LHCN-M2 (cell line): ENCODE results near the gene TMEM175. TPM values are rescaled to one million over a fixed set of nuclear protein-coding genes. Genes with fewer than 3 reads are reported as not detected.

Experiments
- DNase-seq: peaks from one replicate; pipeline ENCODE4 v3.0.0-alpha.2; 2012; ENCODE audit warnings: low read depth
- total RNA-seq: library from RNA; depleted of rRNA; stranded (reverse); fragments of >200 nt; gene quantifications from 2 replicates; pipeline ENCODE4 v1.2.3, GENCODE V29; 2014

Gene TMEM175
- total RNA-seq, 1 experiment from 2014 or later, result 30.1 TPM

DNA sequence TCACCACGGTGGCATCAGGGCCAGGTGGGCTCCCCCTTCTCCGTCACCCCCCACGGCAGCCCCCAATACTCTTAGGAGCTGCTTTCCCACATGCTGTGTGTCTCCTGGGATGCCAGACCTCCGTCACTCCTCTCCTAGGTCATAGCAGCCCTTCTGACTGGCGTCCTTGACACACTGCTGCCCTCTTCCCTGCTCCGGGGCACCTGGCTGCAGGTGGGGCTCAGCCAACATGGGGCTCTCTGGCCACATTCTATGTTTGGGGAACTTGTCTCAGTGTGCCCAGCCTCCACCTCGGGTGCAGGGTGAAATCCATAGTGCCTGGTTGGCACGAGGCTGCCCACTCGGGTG lies 13.8 kb downstream of the TMEM175 start:
- DNase-seq, result no peak

DNA sequence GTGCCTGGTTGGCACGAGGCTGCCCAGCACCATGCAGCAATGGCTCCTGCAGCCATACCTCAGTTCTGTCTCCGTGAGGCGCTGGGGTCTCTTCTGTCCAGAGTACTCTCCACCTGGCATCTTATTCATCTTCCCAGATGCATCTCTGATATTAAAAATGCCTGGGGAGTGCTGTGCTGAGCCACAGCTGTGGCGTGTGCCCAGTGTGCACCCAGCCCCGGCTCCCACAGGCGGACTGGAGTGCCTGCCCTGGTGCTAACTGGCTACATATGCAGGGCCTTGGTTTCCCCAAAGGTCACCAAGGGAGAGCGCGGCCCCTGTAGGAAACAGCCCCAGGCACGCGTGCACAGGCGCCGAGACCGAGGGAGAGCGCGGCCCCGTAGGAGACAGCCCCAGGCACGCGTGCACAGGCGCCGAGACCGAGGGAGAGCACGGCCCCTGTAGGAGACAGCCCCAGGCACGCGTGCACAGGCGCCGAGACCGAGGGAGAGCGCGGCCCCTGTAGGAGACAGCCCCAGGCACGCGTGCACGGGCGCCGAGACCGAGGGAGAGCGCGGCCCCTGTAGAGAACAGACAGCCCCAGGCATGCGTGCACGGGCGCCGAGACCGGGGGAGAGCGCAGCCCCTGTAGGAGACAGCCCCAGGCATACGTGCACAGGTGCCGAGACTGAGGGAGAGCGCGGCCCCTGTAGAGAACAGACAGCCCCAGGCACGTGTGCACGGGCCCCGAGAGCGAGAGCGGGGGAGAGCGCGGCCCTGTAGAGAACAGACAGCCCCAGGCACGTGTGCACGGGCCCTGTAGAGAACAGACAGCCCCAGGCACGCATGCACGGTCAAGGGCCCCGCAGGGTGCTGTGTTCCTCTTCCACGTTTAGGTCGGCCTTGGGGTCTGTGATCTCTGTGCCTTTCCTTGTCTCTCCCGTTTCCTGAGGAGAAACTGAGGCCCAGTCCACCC lies 14.5 kb downstream of the TMEM175 start:
- DNase-seq, result no peak

DNA sequence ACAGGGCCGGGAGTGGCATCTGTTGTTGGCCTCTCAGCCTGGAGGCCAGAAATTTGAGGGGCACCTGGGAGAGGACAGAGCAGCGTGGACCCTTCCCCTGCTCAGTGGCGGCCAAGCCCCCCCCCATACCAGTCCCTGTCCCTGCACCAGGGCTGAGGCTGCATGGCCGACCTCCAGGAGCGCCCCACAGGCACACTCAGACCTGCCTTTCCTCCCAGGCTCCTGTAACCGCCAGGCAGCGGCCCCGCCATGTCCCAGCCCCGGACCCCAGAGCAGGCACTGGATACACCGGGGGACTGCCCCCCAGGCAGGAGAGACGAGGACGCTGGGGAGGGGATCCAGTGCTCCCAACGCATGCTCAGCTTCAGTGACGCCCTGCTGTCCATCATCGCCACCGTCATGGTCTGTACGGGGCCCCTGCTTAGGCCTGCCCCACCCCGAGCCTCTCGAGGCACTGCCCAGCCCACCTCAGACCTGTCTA lies 15.3 kb downstream of the TMEM175 start:
- no peak for DNase-seq

DNA sequence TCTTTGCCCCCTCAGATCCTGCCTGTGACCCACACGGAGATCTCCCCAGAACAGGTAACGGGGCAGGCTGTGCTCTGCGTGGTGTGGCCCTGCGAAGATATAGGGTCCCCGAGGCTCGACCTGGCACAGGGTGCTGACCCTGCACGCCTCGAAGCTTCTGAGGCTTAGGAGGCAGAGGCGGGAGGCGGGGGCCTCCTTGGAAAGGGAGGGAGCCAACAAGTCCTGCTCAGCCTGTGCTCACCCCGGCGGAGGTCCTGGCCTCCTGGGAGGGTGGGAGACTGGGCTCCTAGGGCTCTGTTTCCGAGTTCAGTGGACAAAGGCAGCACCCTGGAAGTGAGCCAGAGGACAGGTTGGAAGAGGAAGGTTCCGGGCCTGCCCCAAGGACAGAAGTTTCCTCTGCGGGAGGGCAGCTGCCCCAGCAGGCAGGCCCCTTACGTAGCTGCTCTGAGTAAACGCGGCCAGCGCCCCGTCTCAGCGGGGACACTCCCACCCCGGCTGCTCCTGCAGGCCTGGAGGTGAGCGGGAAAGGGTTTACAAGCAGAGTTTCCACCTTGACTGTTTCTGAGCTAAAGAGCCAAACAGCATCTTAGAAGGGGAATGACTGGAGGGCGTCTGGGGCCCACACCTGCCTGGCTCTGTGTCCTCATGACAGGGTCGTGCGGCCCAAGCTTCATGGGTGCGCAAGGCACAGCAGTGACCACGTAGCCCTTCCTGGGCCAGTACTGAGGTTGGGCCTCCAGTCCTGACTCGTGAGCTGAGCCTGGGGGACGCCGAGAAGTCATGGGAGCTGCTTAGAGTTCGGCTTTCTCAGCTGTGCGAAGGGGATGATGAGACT lies 16.1 kb downstream of the TMEM175 start:
- no peak for DNase-seq

DNA sequence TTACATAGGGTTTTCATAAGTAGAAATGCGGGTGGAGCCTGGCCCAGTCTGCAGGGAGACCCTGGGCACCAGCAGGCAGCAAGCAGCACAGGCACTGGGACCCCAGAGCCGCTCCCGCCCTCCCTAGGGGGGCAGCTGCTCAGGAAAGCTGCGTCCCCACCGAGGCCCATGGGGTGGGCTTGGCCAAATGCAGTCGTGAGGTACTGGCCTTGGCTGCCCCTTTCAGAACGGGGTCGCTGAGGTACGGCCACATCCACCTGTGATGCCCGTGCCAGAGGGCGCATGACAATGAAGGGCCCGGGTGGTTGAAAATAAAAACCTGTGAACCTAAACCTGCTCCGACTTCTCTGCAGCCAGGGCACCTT lies 16.7 kb downstream of the TMEM175 start:
- no peak for DNase-seq

DNA sequence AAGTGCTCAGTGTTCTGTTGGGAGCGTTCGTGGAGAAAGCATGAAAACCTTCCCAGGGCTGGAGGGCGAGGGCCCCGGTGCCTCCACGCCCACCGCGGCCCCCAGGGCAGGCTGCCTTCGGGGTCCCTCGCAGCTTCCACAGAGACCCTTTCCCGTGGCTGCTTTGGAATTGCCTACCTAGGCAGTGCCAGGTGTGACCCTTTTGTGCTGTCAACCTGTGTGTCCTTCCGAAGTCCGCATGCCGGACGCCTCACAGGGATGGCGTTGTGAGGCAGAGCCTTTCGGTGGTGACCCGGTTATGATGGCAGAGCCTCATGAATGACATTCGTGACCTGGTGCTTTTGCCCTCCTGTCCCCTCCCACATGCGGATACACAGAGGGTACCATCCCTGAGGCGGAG lies 17.4 kb downstream of the TMEM175 start:
- no peak for DNase-seq

DNA sequence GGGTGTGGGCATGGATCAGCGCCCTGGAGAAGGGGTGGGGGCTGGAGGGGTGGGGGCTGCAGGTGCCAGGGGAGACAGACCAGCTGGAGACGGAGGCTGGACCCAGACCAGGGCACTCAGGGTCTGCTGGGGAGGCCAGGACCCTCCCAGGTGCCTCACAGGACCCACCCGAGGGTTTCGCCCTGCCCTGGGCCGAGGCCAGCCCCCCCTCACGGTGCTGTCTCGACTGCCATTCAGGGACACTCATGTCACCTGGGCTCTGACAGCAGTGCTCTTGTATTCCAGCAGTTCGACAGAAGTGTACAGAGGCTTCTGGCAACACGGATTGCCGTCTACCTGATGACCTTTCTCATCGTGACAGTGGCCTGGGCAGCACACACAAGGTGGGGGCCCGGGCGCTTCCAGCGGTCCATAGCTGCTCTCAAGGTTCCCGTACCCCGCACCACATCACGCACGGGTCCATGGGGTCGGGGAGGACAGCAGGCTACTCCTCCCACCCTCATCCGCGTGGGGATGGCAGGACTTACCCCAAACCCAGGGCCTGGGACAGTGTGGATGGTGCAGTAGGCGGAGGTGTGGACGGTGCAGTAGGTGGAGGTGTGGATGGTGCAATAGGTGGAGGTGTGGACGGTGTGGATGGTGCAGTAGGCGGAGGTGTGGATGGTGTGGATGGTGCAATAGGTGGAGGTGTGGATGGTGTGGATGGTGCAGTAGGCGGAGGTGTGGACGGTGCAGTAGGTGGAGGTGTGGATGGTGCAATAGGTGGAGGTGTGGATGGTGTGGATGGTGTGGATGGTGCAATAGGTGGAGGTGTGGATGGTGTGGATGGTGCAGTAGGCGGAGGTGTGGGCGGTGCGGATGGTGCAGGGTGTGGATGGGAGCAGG lies 18.1 kb downstream of the TMEM175 start:
- DNase-seq, result no peak

DNA sequence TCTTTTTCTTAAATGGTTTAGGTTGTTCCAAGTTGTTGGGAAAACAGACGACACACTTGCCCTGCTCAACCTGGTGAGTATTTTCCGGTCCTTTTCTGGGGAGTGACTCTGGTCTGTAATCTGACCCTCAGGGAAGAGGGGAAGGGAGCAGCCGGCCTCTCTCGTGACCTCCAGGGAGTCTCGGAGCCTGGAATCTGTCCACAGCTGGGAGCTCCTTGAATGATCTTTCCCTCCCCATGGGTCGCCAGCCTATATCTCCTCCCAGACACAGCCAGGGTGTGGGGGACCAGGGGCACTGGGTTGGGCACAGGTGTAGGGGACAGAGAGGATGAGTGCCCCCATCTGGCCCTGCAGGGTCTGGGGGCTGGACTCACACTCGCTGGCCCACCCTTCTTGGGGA lies 18.9 kb downstream of the TMEM175 start:
- DNase-seq, result no peak

DNA sequence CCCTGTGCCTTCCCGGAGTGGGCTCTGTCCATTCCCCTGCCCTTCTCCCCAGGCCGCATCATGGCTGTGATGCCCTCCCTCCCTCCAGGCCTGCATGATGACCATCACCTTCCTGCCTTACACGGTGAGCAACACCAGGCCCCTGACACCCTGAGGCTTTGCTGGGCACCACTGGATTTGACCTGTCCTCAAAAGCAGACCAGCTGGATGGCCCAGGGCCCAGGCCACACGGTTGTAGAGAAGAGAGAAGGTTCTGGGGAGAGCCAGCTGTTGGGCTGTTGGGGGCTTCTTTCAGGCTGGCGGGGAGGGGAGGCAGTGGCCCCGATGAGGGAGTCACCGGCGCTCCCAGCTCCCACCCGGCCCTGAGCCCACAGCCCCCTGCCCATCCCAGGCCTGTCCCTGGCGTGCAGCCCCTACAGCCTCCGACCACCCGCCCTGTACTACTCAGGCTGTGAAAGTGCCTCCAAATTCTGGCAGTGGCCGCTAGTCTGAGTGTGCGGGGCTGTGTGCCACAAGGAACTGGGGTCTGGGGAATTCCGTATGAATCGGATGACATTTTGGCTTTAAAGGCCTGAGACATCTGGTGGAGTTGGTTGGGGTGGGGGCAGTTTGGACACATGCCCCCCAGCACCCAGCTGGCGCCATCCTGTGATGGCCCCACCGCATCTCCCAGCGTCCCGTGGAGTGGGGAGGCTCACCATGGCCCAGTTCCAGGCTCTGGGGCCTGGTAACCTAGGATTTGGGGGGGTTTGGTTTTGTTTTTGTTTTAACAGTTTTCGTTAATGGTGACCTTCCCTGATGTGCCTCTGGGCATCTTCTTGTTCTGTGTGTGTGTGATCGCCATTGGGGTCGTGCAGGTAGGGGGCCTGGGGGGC lies 19.6 kb downstream of the TMEM175 start:
- no peak for DNase-seq

DNA sequence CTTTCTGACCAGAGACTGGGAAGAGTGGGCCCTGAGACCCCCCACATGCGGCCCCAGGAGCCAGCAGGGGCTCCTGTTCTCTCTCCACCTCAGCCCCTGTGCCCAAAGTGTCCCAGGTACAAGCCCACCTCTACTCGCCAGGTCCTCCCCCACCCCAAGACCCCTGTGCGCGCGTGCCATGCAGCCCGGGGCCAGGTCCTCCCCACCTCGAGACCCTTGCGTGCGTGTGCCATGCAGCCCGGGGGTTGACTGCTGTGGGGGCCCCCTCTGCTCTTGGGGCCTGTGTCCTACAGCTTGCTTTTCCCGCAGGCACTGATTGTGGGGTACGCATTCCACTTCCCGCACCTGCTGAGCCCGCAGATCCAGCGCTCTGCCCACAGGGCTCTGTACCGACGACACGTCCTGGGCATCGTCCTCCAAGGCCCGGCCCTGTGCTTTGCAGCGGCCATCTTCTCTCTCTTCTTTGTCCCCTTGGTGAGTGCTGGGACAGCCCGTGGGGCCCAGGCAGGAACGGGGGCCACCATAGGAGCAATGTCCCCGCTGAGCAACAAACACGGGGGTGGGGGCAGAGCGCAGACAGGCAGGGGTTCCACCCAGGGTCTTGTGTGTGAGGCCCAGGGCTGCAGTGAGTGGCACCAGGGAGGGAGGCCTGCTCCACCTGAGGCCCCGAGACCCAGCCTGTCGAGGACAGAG lies 20.8 kb downstream of the TMEM175 start:
- DNase-seq, result no peak

DNA sequence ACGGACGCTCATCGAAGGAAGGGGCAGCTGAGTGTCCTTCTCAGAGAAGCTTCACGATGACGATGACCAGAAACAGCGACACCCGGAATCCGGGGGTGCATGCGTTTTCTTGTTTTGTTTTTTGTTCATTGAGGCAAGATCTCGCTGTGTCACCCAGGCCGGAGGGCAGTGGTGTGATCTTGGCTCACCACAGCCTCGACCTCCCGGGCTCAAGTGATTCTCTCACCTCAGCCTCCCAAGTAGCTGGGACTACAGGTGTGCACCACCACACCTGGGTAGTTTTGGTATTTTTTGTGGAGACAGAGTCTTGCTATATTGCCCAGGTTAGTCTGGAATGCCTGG lies 21.3 kb downstream of the TMEM175 start:
- DNase-seq, result no peak

DNA sequence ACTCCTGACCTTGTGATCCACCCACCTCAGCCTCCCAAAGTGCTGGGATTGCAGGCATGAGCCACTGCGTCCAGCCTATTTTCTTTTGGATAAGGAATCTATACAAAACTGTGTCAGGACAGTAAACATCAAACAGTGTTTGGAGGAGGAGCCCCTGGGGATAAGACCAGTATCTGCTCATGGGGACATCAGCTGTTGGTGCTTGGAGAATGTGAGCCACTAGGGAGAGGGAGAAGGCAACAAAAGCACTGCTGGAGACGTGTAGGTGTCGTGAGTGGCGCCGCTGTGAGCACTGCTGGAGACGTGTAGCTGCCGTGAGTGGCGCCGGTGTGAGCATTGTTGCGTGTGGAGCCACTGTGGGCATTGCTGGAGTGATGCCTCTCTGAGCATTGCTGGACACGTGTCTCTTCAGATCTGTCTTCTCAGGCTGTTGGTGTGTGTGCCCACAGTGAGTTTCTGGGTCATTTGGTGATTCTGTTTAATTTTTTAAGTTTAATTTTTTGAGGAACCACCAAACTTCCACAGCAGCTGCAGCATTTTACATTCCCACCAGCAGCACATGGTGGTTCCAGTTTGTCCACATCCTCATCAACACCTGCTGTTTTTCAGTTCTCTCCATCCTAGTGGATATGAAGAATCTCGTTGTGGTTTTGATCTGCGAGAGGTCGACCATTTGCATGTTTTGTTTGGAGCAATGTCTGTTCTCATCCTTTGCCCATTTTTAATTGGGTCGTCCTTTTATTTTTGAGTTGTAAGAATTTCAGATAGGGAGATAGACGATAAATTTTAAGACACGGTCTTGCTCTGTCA lies 22.2 kb downstream of the TMEM175 start:
- DNase-seq, result peak; percentile 62

DNA sequence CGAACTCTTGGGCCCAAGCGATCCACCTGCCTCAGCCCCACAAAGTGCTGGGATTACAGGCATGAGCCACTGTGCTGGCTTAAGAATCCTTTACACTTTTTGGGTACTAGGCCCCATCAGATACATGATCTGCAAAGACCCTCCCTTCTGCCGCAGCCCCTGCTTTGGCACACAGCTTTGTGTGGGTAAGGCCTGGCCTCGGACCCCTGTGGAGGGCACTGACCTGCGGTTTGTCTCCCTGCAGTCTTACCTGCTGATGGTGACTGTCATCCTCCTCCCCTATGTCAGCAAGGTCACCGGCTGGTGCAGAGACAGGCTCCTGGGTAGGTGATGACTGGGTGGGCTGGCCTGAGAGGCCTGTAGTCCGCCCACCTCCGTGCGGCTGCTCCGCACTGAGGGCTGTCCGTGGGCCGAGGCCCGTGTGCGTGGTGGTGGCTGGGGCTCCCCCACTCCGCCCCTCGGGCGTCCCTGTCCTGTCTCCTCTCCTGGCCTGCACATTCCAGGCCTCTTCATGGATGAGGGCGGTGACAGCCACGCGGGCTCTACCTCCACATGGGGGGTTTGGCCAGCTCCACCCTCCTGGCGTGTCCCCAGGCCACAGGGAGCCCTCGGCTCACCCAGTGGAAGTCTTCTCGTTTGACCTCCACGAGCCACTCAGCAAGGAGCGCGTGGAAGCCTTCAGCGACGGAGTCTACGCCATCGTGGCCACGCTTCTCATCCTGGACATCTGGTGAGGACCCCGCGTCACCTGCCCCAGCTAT lies 23.1 kb downstream of the TMEM175 start:
- no peak for DNase-seq

DNA sequence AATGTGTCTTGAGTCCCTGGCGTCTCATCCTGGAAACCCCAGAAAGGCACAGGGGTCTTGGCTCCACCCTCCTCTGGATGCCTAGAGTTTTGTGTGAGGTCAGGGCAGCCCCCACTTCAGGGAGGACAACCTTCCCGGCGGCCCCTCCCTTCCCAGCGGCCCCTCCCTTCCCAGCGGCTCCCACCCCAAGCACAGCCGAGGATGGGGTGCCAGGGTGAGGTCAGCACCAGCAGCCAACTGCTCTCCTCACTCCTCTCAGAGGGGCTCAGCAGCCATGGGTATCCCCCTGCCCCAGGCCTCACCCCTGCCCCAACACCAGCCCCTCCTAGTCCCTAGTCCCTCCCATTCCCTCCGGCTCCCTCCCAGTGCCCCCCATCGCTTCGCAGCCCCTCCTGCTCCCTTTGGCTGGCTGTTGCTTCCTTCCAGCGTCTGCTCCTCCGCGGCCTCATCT lies 23.7 kb downstream of the TMEM175 start:
- no peak for DNase-seq

DNA sequence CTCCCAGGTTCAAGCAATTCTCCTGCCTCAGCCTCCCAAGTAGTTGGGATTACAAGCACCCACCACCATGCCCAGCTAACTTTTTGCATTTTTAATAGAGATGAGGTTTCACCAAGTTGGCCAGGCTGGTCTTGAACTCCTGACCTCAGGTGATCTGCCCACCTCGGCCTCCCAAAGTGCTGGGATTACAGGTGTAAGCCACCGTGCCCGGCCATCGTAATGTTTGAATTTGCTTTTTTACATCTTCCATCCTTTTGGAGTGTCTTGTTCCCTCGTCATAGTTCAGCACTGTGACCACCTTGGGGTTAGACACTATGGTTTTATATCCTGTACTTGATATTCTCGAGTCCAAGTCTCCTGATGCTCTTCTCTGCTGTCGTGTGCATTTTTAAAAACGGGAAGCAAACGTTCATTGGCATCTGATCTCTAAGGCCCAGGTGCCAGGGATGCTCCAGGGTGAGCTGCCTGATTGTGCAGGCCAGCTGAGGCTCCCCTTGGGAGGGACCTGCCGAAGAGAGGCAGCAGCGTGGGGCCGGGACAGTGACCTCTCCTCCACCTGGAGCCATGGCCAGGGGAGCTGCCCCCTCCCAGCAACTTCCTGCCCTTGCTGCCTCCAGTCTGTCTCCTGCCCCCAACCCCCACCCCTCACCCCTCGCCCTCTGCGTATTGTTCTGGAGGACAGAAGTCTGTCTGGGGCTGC lies 24.4 kb downstream of the TMEM175 start:
- no peak for DNase-seq

DNA sequence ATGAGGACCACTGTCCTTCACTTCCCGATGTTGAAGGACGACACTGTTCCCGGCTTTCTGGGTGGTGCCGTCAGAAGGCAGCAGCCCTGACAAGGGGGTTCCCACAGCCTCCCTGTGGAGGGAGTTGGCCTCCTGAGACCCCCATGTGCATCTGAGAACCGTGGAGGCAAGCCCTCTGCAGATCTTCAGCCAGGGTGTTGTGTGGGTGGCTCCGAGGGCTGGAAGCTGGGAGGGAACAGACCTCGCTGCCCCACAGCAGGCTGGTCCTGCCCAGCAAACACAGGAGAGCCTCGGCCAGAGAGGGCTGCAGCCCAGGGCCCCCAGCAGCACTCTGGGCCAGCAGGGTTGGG lies 24.9 kb downstream of the TMEM175 start:
- no peak for DNase-seq

DNA sequence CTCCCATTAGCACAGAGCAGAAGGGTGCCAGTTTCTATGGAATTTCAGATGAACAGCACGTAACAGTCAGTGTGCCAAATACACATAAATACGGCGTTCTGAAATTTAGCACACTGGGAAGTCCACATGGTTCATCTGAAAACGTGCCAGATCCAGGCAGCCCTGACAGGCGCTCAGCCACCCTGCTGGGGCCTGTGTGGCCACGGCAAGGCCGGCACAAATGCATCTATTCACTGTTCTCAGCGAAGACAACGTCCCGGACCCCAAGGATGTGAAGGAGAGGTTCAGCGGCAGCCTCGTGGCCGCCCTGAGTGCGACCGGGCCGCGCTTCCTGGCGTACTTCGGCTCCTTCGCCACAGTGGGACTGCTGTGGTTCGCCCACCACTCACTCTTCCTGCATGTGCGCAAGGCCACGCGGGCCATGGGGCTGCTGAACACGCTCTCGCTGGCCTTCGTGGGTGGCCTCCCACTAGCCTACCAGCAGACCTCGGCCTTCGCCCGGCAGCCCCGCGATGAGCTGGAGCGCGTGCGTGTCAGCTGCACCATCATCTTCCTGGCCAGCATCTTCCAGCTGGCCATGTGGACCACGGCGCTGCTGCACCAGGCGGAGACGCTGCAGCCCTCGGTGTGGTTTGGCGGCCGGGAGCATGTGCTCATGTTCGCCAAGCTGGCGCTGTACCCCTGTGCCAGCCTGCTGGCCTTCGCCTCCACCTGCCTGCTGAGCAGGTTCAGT lies 25.5 kb downstream of the TMEM175 start:
- no peak for DNase-seq
